GM12874 (cell line): Measurements from ENCODE around the gene ZBTB43.

Source experiments
- CTCF ChIP-seq: IDR thresholded peaks from 2 replicates; pipeline ENCODE4 v1.5.1; 2011; ENCODE audit warnings: low read depth, mild to moderate bottlenecking, control low read depth, low read length, moderate library complexity; ENCODE audit not compliant: insufficient read depth

ZBTB43 gene

GRCh38 chr9:126783949-126784348 lies 20.9 kb upstream of the ZBTB43 start:
- no peak for TF ChIP-seq CTCF

GRCh38 chr9:126784401-126784800 lies 20.4 kb upstream of the ZBTB43 start:
- TF ChIP-seq CTCF: no peak

- TF ChIP-seq CTCF: no peak
Measured at GRCh38 chr9:126788046-126788445, 16.8 kb upstream of the ZBTB43 start.

- TF ChIP-seq CTCF: no peak
Measured at GRCh38 chr9:126788634-126789349, 16.0 kb upstream of the ZBTB43 start.

- no peak for TF ChIP-seq CTCF
Measured at GRCh38 chr9:126790561-126790960, 14.3 kb upstream of the ZBTB43 start.

- TF ChIP-seq CTCF: no peak
Measured at GRCh38 chr9:126791406-126792230, 13.2 kb upstream of the ZBTB43 start.

GRCh38 chr9:126793686-126794417 lies 11.0 kb upstream of the ZBTB43 start:
- no peak for TF ChIP-seq CTCF
